HepG2 (cell line): ENCODE data around the gene KIAA1614. TPM values are rescaled to one million over a fixed set of nuclear protein-coding genes. Genes with fewer than 3 reads are reported as not detected.

ENCODE experiments used
- ATAC-seq: fragments of 200-7000 bp; cut with Tn5 transposase; 3 replicates; pipeline ENCODE4 v1.9.1; 2020; ENCODE audit warnings: mild to moderate bottlenecking, moderate library complexity
- BruUV-seq: library from RNA; stranded (reverse); fragments of 400-500 nt; replicated peaks from 2 replicates; lab custom pipeline; 2021; lab: Mats Ljungman, UMichigan
- CTCF ChIA-PET: fragments of 300-600 bp; formaldehyde crosslinking; extraction: SDS; loops from one replicate; lab custom pipeline; 2021; ENCODE audit warnings: low total read pairs, inconsistent platforms, low intra/inter-chr PET ratio; lab: Yijun Ruan, JAX
- POLR2A ChIA-PET: fragments of 350-600 bp; sonication (Branson Sonifier 250); formaldehyde crosslinking; loops from one replicate; lab custom pipeline; 2020; ENCODE audit warnings: antibody characterized with exemption, inconsistent platforms; lab: Yijun Ruan, JAX
- DNase-seq: peaks from one replicate; pipeline ENCODE4 v3.0.0-alpha.2; 2015; ENCODE audit warnings: low spot score
- FAIRE-seq: peaks from 3 replicates; lab custom pipeline; 2011; peaks lifted over from hg19 to GRCh38; lab: Jason Lieb, UNC
- H2AFZ ChIP-seq: one replicate; pipeline ENCODE4 v1.6.1; 2011; ENCODE audit warnings: low read length, inconsistent platforms
- H3K27ac ChIP-seq: fragments of 300-600 bp; 3 replicates; pipeline ENCODE4 v1.8.0; 2011; ENCODE audit warnings: mixed run types, mild to moderate bottlenecking, mixed read lengths, low read length, inconsistent platforms; ENCODE audit not compliant: insufficient read depth; ENCODE audit errors: extremely low read length
- H3K27me3 ChIP-seq, 2 experiments: fragments of 200-600 bp in 1 of 2; 2 replicates in 1 of 2; 3 replicates in 1 of 2; pipeline versions ENCODE4 v1.6.0 to v1.8.0; 2011; ENCODE audit warnings: low read length in 2 of 2, mild to moderate bottlenecking in 2 of 2, moderate library complexity in 2 of 2, inconsistent platforms in 1 of 2; ENCODE audit not compliant: insufficient read depth in 2 of 2, control insufficient read depth in 1 of 2
- H3K36me3 ChIP-seq, 2 experiments: fragments of 200-600 bp in 1 of 2; replicated peaks in 1 of 2; 2 replicates in 1 of 2; 3 replicates in 1 of 2; pipeline versions ENCODE4 v1.5.1 to v1.8.0; 2011; ENCODE audit warnings: low read length in 2 of 2, inconsistent platforms in 1 of 2; ENCODE audit not compliant: insufficient read depth in 2 of 2, control insufficient read depth in 1 of 2
- H3K4me1 ChIP-seq: 2 replicates; pipeline ENCODE4 v1.5.1; 2012; ENCODE audit warnings: low read length, inconsistent platforms; ENCODE audit not compliant: insufficient read depth
- H3K4me2 ChIP-seq: 2 replicates; pipeline ENCODE4 v1.6.0; 2011; ENCODE audit warnings: low read depth, low read length, inconsistent platforms
- H3K4me3 ChIP-seq, 3 experiments: fragments of 200-600 bp in 1 of 3; sonication (generic), shearing (Covaris generic) in 1 of 3; replicated peaks in 1 of 3; 2 replicates each; pipeline ENCODE4 v1.5.1; 2011 to 2016; ENCODE audit warnings: low read length in 3 of 3, inconsistent platforms in 2 of 3, low read depth in 2 of 3, mild to moderate bottlenecking in 2 of 3, control low read depth in 1 of 3, mixed read lengths in 1 of 3; ENCODE audit not compliant: insufficient read depth in 1 of 3
- H3K79me2 ChIP-seq: one replicate; pipeline ENCODE4 v1.6.1; 2011; ENCODE audit warnings: low read length, inconsistent platforms; ENCODE audit not compliant: insufficient read depth
- H3K9ac ChIP-seq: 2 replicates; pipeline ENCODE4 v1.6.0; 2011; ENCODE audit warnings: mild to moderate bottlenecking, low read depth, low read length, inconsistent platforms; ENCODE audit not compliant: insufficient read depth
- H3K9me3 ChIP-seq: 2 replicates; pipeline ENCODE4 v1.5.1; 2012; ENCODE audit warnings: mild to moderate bottlenecking, low read length
- H4K20me1 ChIP-seq: 2 replicates; pipeline ENCODE4 v1.6.0; 2011; ENCODE audit warnings: inconsistent platforms, mild to moderate bottlenecking, low read length, moderate library complexity; ENCODE audit not compliant: insufficient read depth
- ARID4A ChIP-seq: sonication (generic); formaldehyde crosslinking; IDR thresholded peaks from 2 replicates; pipeline ENCODE4 v1.5.0; 2020; ENCODE audit warnings: mild to moderate bottlenecking, missing genetic modification reagents, borderline replicate concordance
- CREBL2 ChIP-seq: sonication (generic); formaldehyde crosslinking; IDR thresholded peaks from 2 replicates; pipeline ENCODE4 v1.8.1; 2023; ENCODE audit warnings: missing genetic modification reagents, mild to moderate bottlenecking, borderline replicate concordance
- E2F2 ChIP-seq: sonication (generic); formaldehyde crosslinking; IDR thresholded peaks from 2 replicates; pipeline ENCODE4 v1.4.0; 2020; ENCODE audit warnings: missing genetic modification reagents, borderline replicate concordance
- ELF3 ChIP-seq: IDR thresholded peaks from 2 replicates; pipeline ENCODE4 v1.6.1; 2016; ENCODE audit warnings: missing genetic modification reagents, missing compliant biosample characterization
- FOXO4 ChIP-seq: sonication (generic); formaldehyde crosslinking; conservative IDR thresholded peaks from 2 replicates; pipeline ENCODE4 v1.8.1; 2023; ENCODE audit warnings: missing genetic modification reagents
- GRHL1 ChIP-seq: sonication (generic); formaldehyde crosslinking; conservative IDR thresholded peaks from 2 replicates; pipeline ENCODE4 v1.8.0; 2022; ENCODE audit warnings: missing genetic modification reagents
- MED8 ChIP-seq: sonication (generic); formaldehyde crosslinking; IDR thresholded peaks from 2 replicates; pipeline ENCODE4 v1.8.1; 2023; ENCODE audit warnings: mild to moderate bottlenecking, missing genetic modification reagents; ENCODE audit not compliant: insufficient replicate concordance
- PITX1 ChIP-seq: sonication (generic); formaldehyde crosslinking; IDR thresholded peaks from 2 replicates; pipeline ENCODE4 v1.5.1; 2020; ENCODE audit warnings: mild to moderate bottlenecking, missing genetic modification reagents
- SUZ12 ChIP-seq: fragments of 150-350 bp; IDR thresholded peaks from 2 replicates; pipeline ENCODE4 v1.6.1; 2014; ENCODE audit warnings: low read depth, low read length
- TGIF2 ChIP-seq: IDR thresholded peaks from 2 replicates; pipeline ENCODE4 v1.6.1; 2016; ENCODE audit warnings: control low read depth, missing compliant biosample characterization
- ZC3H13 ChIP-seq: sonication (generic); formaldehyde crosslinking; IDR thresholded peaks from 2 replicates; pipeline ENCODE4 v1.8.1; 2023; ENCODE audit warnings: mild to moderate bottlenecking, missing genetic modification reagents, moderate library complexity
- ZMYM2 ChIP-seq: sonication (generic); formaldehyde crosslinking; IDR thresholded peaks from 2 replicates; pipeline ENCODE4 v1.8.0; 2022; ENCODE audit warnings: mild to moderate bottlenecking, missing genetic modification reagents
- ZNF24 ChIP-seq: fragments of 450-650 bp; IDR thresholded peaks from 2 replicates; pipeline ENCODE4 v1.6.1; 2017; ENCODE audit warnings: antibody characterized with exemption, mild to moderate bottlenecking
- ZNF44 ChIP-seq: sonication (generic); formaldehyde crosslinking; IDR thresholded peaks from 2 replicates; pipeline ENCODE4 v1.5.1; 2020; ENCODE audit warnings: mild to moderate bottlenecking, missing genetic modification reagents
- ZSCAN12 ChIP-seq: sonication (generic); formaldehyde crosslinking; IDR thresholded peaks from 2 replicates; pipeline ENCODE4 v1.9.0; 2021; ENCODE audit warnings: mild to moderate bottlenecking, missing genetic modification reagents
- WGBS: methylation state at CpG from one replicate; pipeline ENCODE4 v1.1.6; 2017; ENCODE audit warnings: low lambda C conversion rate; 5-methylcytosine and 5-hydroxymethylcytosine counted together
- in situ Hi-C: cut with HindIII; loops from 2 replicates; pipeline ENCODE4 v1.10.0; 2017; ENCODE audit warnings: low pct_unique_long_range_greater_than_20kb; ENCODE audit not compliant: extremely low pct_ligation_motif_present
- intact Hi-C: fragments of 100-400 bp; cut with micrococcal nuclease; formaldehyde crosslinking; loops from one replicate; pipeline ENCODE4 v1.10.0; 2022; ENCODE audit not compliant: unreplicated experiment
- polyA plus RNA-seq, 8 experiments: library from polyadenylated mRNA; depleted of rRNA in 3 of 8; stranded (reverse) in 7 of 8; unstranded in 1 of 8; fragments of >200 nt; fragmentation: Illumina TruSeq in 4 of 8; extraction: Trizol in 4 of 8; gene quantifications; 2 replicates each; pipeline versions ENCODE4 v1.2.1 to v1.2.3, GENCODE V29; 2011 to 2016; ENCODE audit warnings: low read depth in 4 of 8, missing spikeins in 1 of 8, mixed read lengths in 1 of 8; ENCODE audit not compliant: insufficient read depth in 1 of 8
- total RNA-seq, 5 experiments: library from RNA; depleted of rRNA; stranded (reverse); fragments of >200 nt; fragmentation: Illumina TruSeq; extraction: Trizol; gene quantifications; 2 replicates each; pipeline ENCODE4 v1.2.3, GENCODE V29; 2016; ENCODE audit warnings: low read depth in 1 of 5

The KIAA1614 gene
- total and polyA plus RNA-seq, 2 of the 13 experiments (the other 11 are each of a cell fraction or from before 2014, with no cell fraction given): 0.15 to 0.77 TPM

- BruUV-seq: no TSS peak
- ChIA-PET POLR2A (no interaction called here), CTCF (no interaction called here)
- Histone ChIP-seq H3K4me2 (no peak overlapping the region), H3K79me2 (no peaks in the 10 kb centered on the region), H3K36me3 (peaks cover 0 to 1% of the 10 kb centered on the region in 2 experiments; a peak in 1 of 5 replicates), H3K4me3 (no peak overlapping the region), H3K27ac (no peak overlapping the region), H3K27me3 (no peaks in the 10 kb centered on the region), H3K4me1 (no peaks in the 10 kb centered on the region), H4K20me1 (no peaks in the 10 kb centered on the region), H3K9me3 (no peaks in the 10 kb centered on the region), H2AFZ (no peak overlapping the region), H3K9ac (no peak overlapping the region)
- in situ Hi-C loops: loop anchor here (10.0 kb wide), 1 partner anchor 260 kb away; no protein-coding TSS in a partner anchor
- intact Hi-C loops: loop anchor here (5.0 to 10.0 kb wide), 2 partner anchors 150 to 198 kb away; partner anchors contain the start of gene MR1
- ATAC-seq: no peak
- 98% methylated on average over 3 of the region's 3 CpGs for WGBS
- FAIRE-seq: no peak
- no peak for DNase-seq
- no peak for TF ChIP-seq ELF3
- TF ChIP-seq ARID4A (CRISPR knock-in tag): no peak
- no peak for TF ChIP-seq ZC3H13 (CRISPR knock-in tag)
- TF ChIP-seq CREBL2: no peak
- TF ChIP-seq MED8 (CRISPR knock-in tag): no peak
- TF ChIP-seq FOXO4 (CRISPR knock-in tag): no peak
- TF ChIP-seq E2F2 (CRISPR knock-in tag): no peak
- no peak for TF ChIP-seq ZNF44 (CRISPR knock-in tag)
- no peak for TF ChIP-seq PITX1 (CRISPR knock-in tag)
- no peak for TF ChIP-seq GRHL1
- TF ChIP-seq SUZ12: no peak
- no peak for TF ChIP-seq ZMYM2 (CRISPR knock-in tag)
- no peak for TF ChIP-seq ZSCAN12 (CRISPR knock-in tag)
- TF ChIP-seq TGIF2 (CRISPR knock-in tag): no peak
- TF ChIP-seq ZNF24: no peak
Observed at GRCh38 chr1:180884588-180885300, 28.0 kb upstream of the KIAA1614 start.
